Psoas muscle (tissue), 8 donors: ENCODE data around the gene CDKL4. TPM values are rescaled to one million over a fixed set of nuclear protein-coding genes. Genes with fewer than 3 reads are reported as not detected.
"Not testable (repeated sequence)": the region's sequence is repeated elsewhere in the genome, so short reads cannot be mapped to it uniquely, and the experiment has no call there.

ENCODE experiments used
- ATAC-seq, 4 donors: fragments of 200-7000 bp; cut with Tn5 transposase; one replicate each; pipeline ENCODE4 v1.9.1; 2020; ENCODE audit warnings: moderate library complexity in 3 of 4, mild to moderate bottlenecking in 2 of 4
- DNase-seq, 2 donors: peaks; one replicate each; pipeline ENCODE4 v3.0.0-alpha.2; 2020
- H3K27ac ChIP-seq: fragments of 200-600 bp; one replicate; pipeline ENCODE4 v1.8.0; 2022
- H3K27me3 ChIP-seq, 3 donors: fragments of 200-600 bp in 1 of 3; one replicate each; pipeline versions ENCODE4 v1.6.1 to v1.8.0; 2013 to 2022; ENCODE audit warnings: low read length in 2 of 3, mild to moderate bottlenecking in 2 of 3, moderate library complexity in 1 of 3; ENCODE audit not compliant: insufficient read depth in 3 of 3
- H3K36me3 ChIP-seq, 2 donors: fragments of 200-600 bp in 1 of 2; one replicate each; pipeline versions ENCODE4 v1.6.1 to v1.8.0; 2013 to 2022; ENCODE audit warnings: low read depth in 1 of 2, mild to moderate bottlenecking in 1 of 2, moderate library complexity in 1 of 2; ENCODE audit not compliant: insufficient read depth in 1 of 2
- H3K4me1 ChIP-seq: fragments of 200-600 bp; one replicate; pipeline ENCODE4 v1.8.0; 2022
- H3K4me3 ChIP-seq: fragments of 200-600 bp; one replicate; pipeline ENCODE4 v1.8.0; 2022; ENCODE audit warnings: mild to moderate bottlenecking
- H3K9me3 ChIP-seq: fragments of 200-600 bp; one replicate; pipeline ENCODE4 v1.8.0; 2022
- WGBS, 3 donors: extraction: QIAGEN DNeasy Blood & Tissue Kit; methylation state at CpG; one replicate each; pipeline versions ENCODE4 v1.1.6 to v1.1.7; 2013; 5-methylcytosine and 5-hydroxymethylcytosine counted together
- intact Hi-C, 2 donors: fragments of 100-400 bp; cut with DNase I; formaldehyde crosslinking; loops; one replicate each; pipeline versions ENCODE4 v1.11.0 to v1.14.2; 2022
- polyA plus RNA-seq, 3 donors: library from polyadenylated mRNA; stranded (reverse); fragments of 200-250 nt; gene quantifications; one replicate each; pipeline ENCODE4 v1.2.3, GENCODE V29; 2013
- total RNA-seq, 4 donors: library from RNA; stranded (reverse); fragmentation: NEBNext Ultra II Directional in 2 of 4; extraction: Animal tissue kit (Norgen Biotek cat#: 25700) in 2 of 4; gene quantifications; one replicate each; pipeline versions ENCODE4 v1.2.1 to v1.2.4, GENCODE V29; 2021 to 2023
- TF ChIP-seq, protein P1 (sequence below): fragments of 200-600 bp; IDR thresholded peaks from one replicate; pipeline ENCODE4 v1.8.0; 2022; ENCODE audit warnings: antibody characterized with exemption
- donor health status: healthy with polysubstance abuse.
- donor health status: DM: no; HTN: no; CAD: no; lungs with moderate emphysema.
- donor health status: Bipolar disorder and iron deficiency.
- donor health status: healthy.
- donor health status: DM: yes; HTN: yes; CAD: no.
- donor health status: DM: no; HTN: no; CAD: no.
- donor health status: DM: no; HTN: no; CAD: no.
- donor health status: DM: yes; HTN: yes; CAD: no.

The CDKL4 gene
- total and polyA plus RNA-seq, 7 donors: 0.06 to 0.99 (median 0.44) TPM; not detected in 3

DNA sequence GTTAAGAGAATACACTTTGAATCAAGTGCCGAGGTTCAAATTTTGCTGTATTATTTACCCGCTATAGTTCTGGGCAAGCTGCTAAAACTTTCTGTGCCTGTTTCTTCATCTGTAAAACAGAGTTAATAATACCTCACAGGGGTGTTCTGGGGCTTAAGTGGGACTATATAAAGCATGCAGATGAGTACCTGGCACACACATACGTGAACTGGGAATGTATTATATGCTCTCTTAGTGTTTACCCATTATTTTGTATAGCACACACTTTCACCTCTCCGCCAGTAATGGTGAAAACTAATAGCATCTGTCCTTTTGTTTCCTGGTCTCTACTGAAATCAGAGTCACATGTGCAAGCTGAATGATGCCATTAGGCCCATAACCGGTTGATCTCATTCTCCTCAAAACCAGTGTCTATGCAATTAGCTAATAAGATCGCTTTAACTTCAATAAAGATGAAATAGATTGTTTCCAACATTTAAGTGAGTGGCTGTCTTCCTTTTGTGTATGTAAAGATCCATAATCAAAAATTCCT lies 3.8 kb upstream of the CDKL4 start:
- Histone ChIP-seq H3K27ac (no peak overlapping the region), H3K4me3 (no peak overlapping the region), H3K27me3 (no peaks in the 10 kb centered on the region), H3K9me3 (no peaks in the 10 kb centered on the region), H3K36me3 (peaks cover 0 to 48% of the 10 kb centered on the region in 2 donors), H3K4me1 (no peaks in the 10 kb centered on the region)
- 63 to 71% (median 65%) methylated on average over 6 of the region's 6 CpGs for WGBS, 3 donors
- DNase-seq (no peak), ATAC-seq (peak in 2 of 4 donors; percentile 21 to 40)
- TF ChIP-seq, protein P1, sequence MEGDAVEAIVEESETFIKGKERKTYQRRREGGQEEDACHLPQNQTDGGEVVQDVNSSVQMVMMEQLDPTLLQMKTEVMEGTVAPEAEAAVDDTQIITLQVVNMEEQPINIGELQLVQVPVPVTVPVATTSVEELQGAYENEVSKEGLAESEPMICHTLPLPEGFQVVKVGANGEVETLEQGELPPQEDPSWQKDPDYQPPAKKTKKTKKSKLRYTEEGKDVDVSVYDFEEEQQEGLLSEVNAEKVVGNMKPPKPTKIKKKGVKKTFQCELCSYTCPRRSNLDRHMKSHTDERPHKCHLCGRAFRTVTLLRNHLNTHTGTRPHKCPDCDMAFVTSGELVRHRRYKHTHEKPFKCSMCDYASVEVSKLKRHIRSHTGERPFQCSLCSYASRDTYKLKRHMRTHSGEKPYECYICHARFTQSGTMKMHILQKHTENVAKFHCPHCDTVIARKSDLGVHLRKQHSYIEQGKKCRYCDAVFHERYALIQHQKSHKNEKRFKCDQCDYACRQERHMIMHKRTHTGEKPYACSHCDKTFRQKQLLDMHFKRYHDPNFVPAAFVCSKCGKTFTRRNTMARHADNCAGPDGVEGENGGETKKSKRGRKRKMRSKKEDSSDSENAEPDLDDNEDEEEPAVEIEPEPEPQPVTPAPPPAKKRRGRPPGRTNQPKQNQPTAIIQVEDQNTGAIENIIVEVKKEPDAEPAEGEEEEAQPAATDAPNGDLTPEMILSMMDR: no peak
- intact Hi-C loops: no loop called here

DNA sequence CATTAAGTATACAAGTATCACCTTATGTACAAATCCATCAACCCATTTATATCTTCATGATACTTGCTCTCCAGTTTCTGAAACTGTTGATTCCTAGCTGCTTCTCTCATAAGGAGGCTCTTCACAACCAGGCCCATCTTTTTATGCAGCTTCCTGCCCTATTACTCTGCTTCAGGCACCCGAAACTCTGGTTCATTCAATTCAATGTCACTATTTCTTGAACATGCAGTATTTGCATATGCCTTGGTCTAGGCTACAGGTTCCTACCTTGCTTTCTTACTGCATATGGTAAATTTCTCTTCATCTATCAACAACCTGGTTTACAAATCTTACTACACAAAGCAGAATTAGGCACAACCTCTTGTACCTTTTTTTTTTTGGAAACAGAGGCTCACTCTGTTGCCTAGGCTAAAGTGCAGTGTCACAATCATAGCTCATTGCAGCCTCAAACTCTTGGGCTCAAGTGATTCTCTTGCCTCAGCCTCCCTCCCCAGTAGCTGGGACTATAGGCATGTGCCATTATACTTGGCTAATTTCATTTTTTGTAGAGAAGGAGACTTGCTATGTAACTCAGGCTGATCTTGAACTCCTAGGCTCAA lies 2.7 kb upstream of the CDKL4 start:
- Histone ChIP-seq H3K36me3 (peaks cover 0 to 37% of the 10 kb centered on the region in 2 donors), H3K27me3 (no peaks in the 10 kb centered on the region), H3K9me3 (no peaks in the 10 kb centered on the region), H3K27ac (no peak overlapping the region), H3K4me3 (no peak overlapping the region), H3K4me1 (no peaks in the 10 kb centered on the region)
- DNase-seq: no peak
- intact Hi-C loops: no loop called here
- TF ChIP-seq, protein P1: no peak
- 86 to 95% (median 88%) methylated on average over 1 of the region's 1 CpG for WGBS, 3 donors
- ATAC-seq: peak in 2 of 4 donors; percentile 11 to 20

DNA sequence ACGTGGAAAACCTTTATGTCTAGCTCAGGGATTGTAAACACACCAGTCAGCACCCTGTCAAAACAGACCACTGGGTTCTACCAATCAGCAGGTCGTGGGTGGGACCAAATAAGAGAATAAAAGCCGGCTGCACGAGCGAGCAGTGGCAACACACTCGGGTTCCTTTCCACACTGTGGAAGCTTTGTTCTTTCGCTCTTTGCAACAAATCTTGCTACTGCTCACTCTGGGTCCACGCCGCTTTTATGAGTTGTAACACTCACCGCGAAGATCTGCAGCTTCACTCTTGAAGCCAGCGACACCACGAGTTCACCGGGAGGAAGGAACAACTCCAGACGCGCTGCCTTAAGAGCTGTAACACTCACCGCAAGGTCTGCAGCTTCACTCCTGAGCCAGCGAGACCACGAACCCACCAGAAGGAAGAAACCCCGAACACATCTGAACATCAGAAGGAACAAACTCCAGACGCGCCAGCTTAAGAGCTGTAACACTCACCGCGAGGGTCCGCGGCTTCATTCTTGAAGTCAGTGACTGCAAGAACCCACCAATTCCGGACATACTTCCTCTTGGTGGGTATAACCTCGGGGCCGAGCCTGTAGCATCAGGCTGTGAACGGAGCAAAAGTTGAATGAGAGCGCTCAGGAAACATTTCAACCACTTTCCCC lies 1.3 kb upstream of the CDKL4 start:
- ATAC-seq, H3K9me3 ChIP-seq, H3K27ac ChIP-seq, H3K4me3 ChIP-seq, DNase-seq, H3K4me1 ChIP-seq, H3K27me3 ChIP-seq, intact Hi-C loops: not testable (repeated sequence)
- WGBS, 3 donors: 89% methylated on average over 31 of the region's 31 CpGs
- H3K36me3 ChIP-seq: peaks cover 0 to 24% of the 10 kb centered on the region in 2 donors

DNA sequence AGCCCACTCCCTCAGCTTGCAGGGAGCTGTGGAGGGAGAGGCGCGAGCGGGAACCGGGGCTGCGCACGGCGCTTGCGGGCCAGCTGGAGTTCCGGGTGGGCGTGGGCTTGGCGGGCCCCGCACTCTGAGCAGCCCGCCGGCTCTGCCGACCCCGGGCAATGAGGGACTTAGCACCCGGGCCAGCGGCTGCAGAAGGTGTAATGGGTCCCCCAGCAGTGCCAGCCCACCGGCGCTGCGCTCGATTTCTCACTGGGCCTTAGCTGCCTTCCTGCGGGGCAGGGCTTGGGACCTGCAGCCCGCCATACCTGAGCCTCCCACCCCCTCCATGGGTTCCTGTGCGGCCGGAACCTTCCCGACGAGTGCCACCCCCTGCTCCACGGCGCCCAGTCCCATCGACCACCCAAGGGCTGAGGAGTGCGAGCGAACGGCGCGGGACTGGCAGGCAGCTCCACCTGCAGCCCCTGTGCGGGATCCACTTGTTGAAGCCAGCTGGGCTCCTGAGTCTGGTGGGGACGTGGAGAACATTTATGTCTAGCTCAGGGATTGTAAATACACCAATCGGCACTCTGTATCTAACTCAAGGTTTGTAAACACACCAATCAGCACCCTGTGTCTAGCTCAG lies 582 bp upstream of the CDKL4 start:
- WGBS, 3 donors: 92 to 94% (median 93%) methylated on average over 37 to 39 of the region's 39 CpGs
- H3K27me3 ChIP-seq, H3K4me1 ChIP-seq, H3K4me3 ChIP-seq, DNase-seq, H3K9me3 ChIP-seq, ATAC-seq, intact Hi-C loops, H3K27ac ChIP-seq: not testable (repeated sequence)
- H3K36me3 ChIP-seq: peaks cover 0 to 16% of the 10 kb centered on the region in 2 donors

DNA sequence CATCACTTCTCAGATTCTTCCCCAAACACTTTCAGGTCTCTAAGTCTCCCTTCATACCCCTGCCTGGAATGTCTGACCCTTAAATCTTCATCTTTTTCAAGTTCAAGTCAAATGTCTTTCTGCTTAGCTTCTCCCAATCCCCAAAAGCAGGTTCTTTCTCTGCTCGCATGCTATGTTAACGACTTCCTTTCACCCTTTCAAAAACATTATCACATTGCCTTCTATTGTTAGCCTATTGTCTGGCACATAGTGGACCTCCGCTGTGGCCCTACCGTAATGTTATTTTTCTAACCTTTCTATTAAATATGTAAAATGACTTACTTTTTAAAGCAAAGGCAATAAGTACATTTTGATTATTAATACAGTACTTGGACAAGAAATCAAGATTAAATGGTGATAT lies 2.2 kb downstream of the CDKL4 start:
- WGBS, 3 donors: 57 to 67% (median 59%) methylated on average over 4 of the region's 4 CpGs
- Histone ChIP-seq H3K9me3 (peaks cover 9% of the 10 kb centered on the region), H3K27me3 (no peaks in the 10 kb centered on the region), H3K4me3 (no peak overlapping the region), H3K27ac (no peak overlapping the region), H3K36me3 (no peaks in the 10 kb centered on the region), H3K4me1 (no peaks in the 10 kb centered on the region)
- DNase-seq (no peak), ATAC-seq (no peak)
- intact Hi-C loops: no loop called here
- TF ChIP-seq, protein P1: no peak
